KG1 (cell line): ENCODE results near the gene KRT6B.
"Not testable (repeated sequence)": the region's sequence is repeated elsewhere in the genome, so short reads cannot be mapped to it uniquely, and the experiment has no call there.

Experiments used
- DNase-seq: peaks from one replicate; lab custom pipeline; 2025; lab: John Stamatoyannopoulos, UW

The KRT6B gene

DNA sequence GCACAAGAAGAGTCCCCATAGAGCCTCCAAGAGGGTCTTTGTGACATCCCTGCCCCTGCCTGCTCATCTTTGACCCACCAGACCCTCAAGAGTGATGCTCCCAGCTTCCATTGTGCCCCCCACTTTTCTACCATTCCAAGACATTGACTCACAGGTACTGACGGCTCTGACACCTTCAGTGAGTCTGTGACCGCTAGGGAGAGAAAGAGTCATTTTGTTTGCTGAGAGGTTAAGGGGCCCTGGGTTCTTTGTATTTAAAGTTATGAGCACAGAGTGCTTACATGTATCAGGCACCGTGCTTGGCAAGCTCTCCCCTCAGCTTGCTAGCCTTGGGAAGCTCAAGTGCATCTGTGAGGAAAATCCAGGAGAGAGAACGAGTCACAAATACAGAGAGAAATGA is 38.7 kb downstream of the KRT6B start:
- DNase-seq = no peak

DNA sequence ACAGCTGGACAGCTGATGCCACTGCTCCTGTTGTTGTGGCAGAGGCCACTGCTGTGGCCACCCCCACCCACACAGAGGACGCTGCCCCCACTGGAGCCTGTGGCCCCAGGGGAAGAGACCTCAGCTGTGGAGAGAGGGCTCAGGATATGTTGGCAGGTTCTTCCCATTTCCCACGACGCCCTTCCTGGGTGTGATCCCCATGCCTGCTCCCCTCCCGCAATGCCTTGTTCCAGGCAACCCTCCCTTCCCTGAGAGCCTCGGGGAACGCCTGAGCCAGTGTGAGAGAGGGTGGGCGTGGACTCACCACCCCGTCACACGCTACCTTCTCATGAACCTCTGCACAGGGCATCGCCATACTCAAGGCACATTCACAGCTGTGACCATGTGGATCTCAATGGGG is 40.1 kb downstream of the KRT6B start:
- DNase-seq = no peak

DNA sequence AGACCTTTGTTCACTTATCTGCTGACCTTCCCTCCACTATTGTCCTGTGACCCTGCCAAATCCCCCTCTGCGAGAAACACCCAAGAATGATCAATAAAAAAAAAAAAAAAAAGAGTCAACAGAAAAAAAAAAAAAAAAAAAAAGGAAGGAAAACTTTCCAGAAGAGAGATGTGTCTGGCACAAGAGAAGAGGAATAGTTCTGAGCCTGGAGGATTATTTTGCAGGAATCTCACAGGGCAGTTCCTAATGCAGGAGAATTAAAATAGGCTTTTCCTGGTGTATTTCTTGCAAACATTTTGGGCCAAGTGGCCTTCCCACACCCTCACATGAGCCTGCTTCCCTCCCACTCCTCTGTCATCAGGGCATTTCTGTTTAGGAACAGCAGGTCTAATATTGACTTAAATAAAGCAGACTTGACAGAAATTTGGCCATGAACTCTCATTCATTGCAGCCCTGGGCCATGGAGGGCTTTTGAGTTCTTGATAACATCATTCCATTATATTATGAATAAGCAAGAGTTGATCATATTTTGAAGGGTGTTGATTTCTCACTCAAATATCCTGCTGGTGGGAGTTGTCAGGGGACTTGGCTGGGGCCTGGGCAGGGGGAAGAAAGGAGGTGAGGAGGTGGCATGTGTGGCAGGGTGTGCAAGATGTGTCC is 41.2 kb downstream of the KRT6B start:
- not testable (repeated sequence) for DNase-seq

DNA sequence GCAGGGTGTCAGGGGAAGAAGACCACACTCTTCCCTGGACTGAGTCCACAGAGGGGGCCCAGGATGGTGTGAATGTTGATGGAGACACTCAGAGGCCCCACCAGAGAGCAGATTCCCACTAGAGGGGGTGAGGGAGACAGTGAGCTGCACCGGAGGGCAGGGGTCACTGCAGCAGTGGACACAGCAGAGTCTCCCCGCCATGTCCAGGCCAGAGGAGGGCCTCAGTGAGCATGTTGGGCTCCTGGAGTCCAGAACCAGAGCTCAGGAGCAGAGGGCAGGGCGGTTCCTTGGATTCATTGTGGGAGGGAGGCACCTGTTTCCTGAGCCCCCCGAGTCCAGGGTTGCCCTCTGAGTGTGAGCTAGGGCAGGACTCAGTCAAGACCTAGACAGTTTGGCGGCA is 44.0 kb downstream of the KRT6B start:
- no peak for DNase-seq

DNA sequence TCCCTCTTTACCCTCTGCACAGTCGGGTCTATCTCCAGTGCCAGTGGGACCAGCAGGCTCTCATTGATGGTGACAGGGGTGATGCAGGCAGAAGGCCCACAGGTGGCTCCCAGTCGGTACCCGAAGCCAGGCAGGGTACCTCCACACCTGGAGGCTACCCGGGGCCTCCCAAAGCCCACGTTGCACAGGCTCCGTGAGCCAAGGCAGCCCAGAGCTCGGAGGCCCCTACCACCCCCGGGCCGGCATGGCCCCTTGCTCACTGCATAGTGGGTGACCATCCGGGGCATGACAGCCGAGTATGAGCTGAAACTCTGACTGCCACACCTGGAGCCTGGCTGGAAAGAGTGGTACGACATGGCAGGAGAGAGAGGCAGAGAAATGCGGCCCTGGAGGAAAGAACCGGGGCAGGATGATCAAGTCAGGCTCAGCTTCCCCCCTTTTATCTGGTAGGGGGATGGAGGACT is 46.0 kb downstream of the KRT6B start, which contains the start of gene KRT82:
KRT82 (minus strand) TSS at position 414 of the 464 bp plus-strand sequence; CDS start at position 356, 58 bp downstream.
- DNase-seq = no peak

DNA sequence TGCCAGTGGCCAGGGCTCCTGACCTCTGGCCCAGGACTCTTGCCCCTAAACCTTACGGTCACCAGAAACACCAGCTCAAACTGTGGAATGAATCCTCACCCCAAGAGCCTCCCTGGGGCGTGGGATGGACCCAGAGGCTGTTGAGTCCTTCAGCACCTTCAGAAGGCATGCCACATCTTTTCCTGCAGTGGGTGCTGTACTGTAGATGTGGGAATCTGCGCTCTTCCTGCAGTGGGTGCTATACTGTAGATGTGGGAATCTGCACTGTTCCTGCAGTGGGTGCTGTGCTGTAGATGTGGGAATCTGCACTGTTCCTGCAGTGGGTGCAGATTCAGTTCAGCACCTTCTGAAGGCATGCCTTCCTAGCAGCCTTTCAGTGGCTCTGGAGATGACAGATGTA is 47.0 kb downstream of the KRT6B start:
- DNase-seq = no peak

DNA sequence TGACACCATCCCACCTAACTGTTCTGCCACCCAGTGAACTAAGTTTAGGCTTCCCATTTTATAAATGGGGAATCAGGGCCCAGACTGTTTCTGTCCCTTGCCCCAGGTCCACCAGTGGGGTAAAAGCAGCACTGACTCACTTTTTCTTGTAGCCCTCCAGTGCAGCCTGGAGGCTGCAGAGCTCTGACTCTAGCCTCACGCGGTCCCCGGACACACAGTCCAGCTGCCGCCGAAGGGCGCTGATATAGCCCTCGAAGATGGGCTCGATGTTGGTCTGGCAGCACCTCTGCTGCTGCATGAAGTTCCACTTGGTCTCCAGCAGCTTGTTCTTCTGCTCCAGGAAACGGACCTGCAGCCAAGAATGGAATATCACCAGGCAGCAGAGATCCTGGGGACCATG is 48.4 kb downstream of the KRT6B start:
- DNase-seq = no peak

DNA sequence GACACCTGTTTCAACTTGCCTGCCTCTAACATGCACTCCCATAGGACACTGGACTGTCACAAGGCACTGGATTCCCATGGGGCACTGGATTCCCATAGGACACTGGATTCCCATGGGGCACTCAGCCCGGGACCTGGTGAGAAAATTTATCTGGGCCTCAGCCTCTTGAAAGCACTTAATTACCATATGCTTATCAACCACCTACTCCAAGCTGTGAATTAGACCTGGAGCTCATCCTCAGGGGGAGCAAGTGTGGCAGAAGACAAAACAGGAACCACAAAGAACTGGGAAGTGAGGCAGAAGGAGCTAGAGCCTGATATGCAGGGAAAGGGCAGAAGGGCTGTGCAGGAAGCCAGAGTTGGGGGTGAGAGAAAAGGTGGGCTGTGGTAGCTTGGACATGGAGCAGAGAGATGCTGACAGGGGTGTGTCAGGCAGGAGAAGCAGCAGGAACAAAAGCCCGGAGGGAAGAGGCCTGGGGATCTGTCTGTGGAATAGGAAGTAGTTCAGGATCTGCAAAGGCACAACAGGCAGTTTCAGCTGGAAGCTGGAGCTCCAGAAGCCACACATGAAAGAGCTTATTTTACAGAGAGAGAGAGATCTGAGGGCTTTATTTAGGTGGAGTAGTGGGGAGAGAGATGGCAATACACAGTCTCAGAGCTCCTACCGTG is 48.9 kb downstream of the KRT6B start:
- DNase-seq = no peak

DNA sequence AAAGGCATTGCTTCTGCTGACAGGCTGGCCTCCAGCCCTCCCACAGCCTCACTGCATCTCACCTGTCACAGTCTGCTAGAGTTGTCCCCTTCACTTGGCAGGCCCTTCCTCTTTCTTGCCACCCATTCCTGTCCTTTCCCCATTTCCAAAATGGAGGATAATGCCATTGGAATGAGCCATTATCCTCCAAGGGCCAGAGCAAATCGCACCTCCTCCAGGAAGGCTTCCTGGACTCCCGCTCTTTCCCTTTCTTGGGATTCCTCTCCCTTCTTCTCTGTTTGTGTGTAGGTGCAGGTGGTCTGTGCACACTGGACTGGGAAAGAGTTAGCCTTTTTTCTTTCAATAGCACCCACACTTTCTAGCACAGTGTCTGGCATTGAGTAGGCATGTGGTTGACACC is 49.6 kb downstream of the KRT6B start:
- DNase-seq = no peak

DNA sequence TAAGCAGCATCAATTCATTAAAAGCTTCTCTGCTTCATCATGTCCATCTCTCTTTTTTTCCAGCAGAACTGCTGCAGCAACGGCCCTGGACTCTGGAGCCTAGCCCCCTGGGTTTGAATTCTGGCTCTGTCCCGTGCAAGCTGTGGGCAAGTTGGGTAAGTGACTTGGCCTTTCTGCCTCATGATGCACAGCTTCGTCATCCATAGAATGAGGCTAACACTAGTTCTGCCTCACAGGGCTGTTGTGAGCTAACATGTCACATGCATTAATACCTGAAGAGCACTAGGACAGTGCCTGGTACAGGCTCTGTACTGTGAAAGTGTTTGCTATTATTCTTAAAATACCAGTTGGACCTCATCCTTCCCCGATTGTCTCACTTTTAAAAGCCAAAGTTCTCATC is 50.0 kb downstream of the KRT6B start:
- DNase-seq = no peak

DNA sequence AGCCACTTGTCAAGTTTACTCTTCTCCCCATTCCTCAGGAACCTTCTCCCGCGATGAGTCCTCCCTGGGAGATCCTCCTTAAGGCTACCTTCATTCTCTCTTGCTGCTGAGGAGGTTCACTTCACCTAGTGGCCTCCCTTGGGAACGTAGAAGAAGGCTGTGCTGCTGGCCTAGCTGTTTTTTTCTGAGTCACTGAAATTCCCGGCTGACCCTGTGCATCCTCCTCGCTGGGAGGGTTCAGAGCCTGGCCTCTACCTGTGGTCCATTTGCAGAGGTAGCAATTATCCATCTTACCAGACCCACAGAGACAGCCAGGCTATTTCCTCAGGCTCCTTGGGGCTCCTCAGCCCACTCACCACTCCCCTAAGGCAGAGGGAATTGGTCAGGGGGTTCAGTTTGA is 50.4 kb downstream of the KRT6B start:
- no peak for DNase-seq

DNA sequence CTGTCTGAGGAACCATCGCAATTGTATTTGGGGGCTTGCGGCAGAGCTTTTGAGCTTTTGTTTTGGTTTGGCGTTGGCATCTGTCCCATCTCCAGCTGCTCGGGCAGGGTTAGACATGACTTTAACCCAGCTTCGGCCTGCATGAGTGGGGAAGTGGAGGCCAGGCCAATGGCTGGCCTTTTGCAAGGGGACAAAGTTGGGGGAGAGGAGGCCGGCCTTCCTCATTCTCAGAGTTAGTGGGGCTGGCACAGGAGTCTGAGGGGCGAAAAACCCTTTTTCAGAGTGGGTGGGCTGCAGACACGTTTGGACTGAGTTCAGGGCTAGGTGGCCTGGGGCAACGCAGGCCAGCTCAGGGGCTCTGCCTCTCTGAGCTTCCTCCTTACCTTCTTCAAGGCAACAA is 51.0 kb downstream of the KRT6B start:
- no peak for DNase-seq

DNA sequence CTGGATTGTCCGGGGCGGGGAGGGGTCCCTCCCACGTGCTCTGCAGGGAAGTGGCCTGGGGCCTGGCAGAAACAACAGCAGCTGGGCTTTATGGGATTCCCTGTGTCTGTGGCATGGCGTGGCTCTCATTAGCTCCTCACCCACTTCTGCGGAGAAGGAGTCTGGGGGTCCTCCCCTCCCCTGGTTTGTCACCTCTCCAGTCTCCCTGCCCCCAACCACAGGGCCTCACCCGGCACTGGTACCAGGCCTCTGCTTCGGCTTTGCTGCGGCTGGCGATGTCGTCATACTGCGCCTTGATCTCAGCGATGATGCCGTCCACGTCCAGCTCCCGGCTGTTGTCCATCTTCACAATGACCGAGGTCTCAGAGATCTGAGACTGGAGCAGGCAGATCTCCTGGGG is 52.2 kb downstream of the KRT6B start:
- no peak for DNase-seq

DNA sequence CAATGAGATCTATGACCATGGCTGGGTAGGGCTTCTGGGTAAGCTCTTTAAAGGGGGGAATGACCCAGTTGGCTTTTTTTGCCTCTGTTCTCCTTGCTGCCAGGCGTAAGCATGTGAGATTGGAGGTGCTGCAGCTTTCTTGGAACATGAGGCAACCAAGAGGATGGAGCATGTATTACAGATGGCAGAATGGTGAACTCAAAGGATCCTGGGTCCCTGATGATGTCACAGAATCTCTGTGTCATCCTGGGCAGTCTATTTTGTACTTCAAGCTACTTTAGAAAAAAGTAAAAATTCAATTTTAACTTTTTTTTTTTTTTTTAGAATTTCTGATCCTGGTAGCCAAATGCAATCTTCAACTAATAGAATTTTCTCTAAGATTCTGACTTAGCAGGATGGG is 53.8 kb downstream of the KRT6B start:
- no peak for DNase-seq

DNA sequence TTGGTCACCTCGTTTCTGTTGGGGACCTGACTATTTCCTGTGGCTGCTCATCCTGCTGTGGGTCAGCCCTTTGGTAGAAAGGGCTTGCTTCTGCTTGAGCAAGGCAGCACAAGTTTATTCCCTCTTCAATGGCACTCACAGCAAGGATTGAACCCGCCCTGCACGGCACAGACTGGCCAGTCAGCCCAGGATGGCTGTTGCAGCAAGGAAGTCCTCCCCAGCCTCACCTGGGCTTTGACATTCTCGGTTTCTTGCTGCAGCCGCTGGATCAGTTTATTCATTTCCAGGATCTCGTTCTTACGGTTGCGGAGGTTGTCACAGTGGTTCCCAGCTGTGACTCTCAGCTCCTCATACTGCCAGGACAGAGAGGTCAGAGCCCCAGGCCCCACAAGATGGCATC is 55.3 kb downstream of the KRT6B start:
- DNase-seq = no peak
